ENCODE results near the gene TMEM108. TPM values are rescaled to one million over a fixed set of nuclear protein-coding genes. Genes with fewer than 3 reads are reported as not detected.

The TMEM108 gene
- total and polyA plus RNA-seq, 2 donors (not counting 1 experiment from before 2014, with no cell fraction given): 0.10 to 0.17 TPM

GRCh38 chr3:133249490-133249889 lies 211.3 kb downstream of the TMEM108 start:
- no peaks in the 10 kb centered on the region for H3K27me3 ChIP-seq (ENCODE audit: control insufficient read depth, insufficient read depth, low read length)
- H3K9ac ChIP-seq (ENCODE audit: insufficient read depth, low read length): no peak overlapping the region
- H3K9me3 ChIP-seq (ENCODE audit: control insufficient read depth, insufficient read depth, low read depth, low read length): no peaks in the 10 kb centered on the region
- H4K20me1 ChIP-seq (ENCODE audit: control insufficient read depth, extremely low read depth, insufficient read depth, low read length): no peaks in the 10 kb centered on the region
- H3K27ac ChIP-seq (ENCODE audit: insufficient read depth, low read length): no peak overlapping the region
- no peak for TF ChIP-seq EZH2 (IDR thresholded peaks at IDR 0.05; ENCODE audit: low read length, missing control alignments)
- no peak for TF ChIP-seq CTCF (conservative IDR thresholded peaks at IDR 0.05 in 1 of 2, IDR thresholded peaks at IDR 0.05 in 1 of 2; ENCODE audit: low read depth in 1 of 2, low read length in 2 of 2)
- DNase-seq (ENCODE audit: low read depth in 2 of 2): no peak
- no peak overlapping the region for H2AFZ ChIP-seq (ENCODE audit: low read length)
- H3K4me2 ChIP-seq (ENCODE audit: extremely low read depth, insufficient read depth, low read length): no peak overlapping the region
- no peaks in the 10 kb centered on the region for H3K79me2 ChIP-seq (ENCODE audit: control insufficient read depth, insufficient read depth, low read length)
- H3K4me3 ChIP-seq (replicated peaks in 1 of 4; ENCODE audit: control extremely low read depth in 1 of 4, insufficient read depth in 1 of 4, low read depth in 3 of 4, low read length in 4 of 4): no peak overlapping the region
- H3K36me3 ChIP-seq (ENCODE audit: control insufficient read depth, insufficient read depth, low read length): no peaks in the 10 kb centered on the region
- H3K4me1 ChIP-seq (ENCODE audit: control insufficient read depth, extremely low read depth, insufficient read depth, low read length): no peaks in the 10 kb centered on the region

- Histone ChIP-seq H3K9me3 (ENCODE audit: control insufficient read depth, insufficient read depth, low read depth, low read length) (no peaks in the 10 kb centered on the region), H3K27me3 (ENCODE audit: control insufficient read depth, insufficient read depth, low read length) (no peaks in the 10 kb centered on the region), H3K9ac (ENCODE audit: insufficient read depth, low read length) (no peak overlapping the region), H3K79me2 (ENCODE audit: control insufficient read depth, insufficient read depth, low read length) (no peaks in the 10 kb centered on the region), H3K4me3 (replicated peaks in 1 of 4; ENCODE audit: control extremely low read depth in 1 of 4, insufficient read depth in 1 of 4, low read depth in 3 of 4, low read length in 4 of 4) (no peak overlapping the region), H3K36me3 (ENCODE audit: control insufficient read depth, insufficient read depth, low read length) (no peaks in the 10 kb centered on the region), H4K20me1 (ENCODE audit: control insufficient read depth, extremely low read depth, insufficient read depth, low read length) (no peaks in the 10 kb centered on the region), H3K4me2 (ENCODE audit: extremely low read depth, insufficient read depth, low read length) (no peak overlapping the region), H2AFZ (ENCODE audit: low read length) (no peak overlapping the region), H3K27ac (ENCODE audit: insufficient read depth, low read length) (no peak overlapping the region), H3K4me1 (ENCODE audit: control insufficient read depth, extremely low read depth, insufficient read depth, low read length) (no peaks in the 10 kb centered on the region)
- TF ChIP-seq EZH2 (IDR thresholded peaks at IDR 0.05; ENCODE audit: low read length, missing control alignments): no peak
- no peak for TF ChIP-seq CTCF (conservative IDR thresholded peaks at IDR 0.05 in 1 of 2, IDR thresholded peaks at IDR 0.05 in 1 of 2; ENCODE audit: low read depth in 1 of 2, low read length in 2 of 2)
- DNase-seq (ENCODE audit: low read depth in 2 of 2): no peak
These were observed 216.0 kb downstream of the TMEM108 start for GRCh38 chr3:133254151-133254550.

- no peak for DNase-seq (ENCODE audit: low read depth in 2 of 2)
- Histone ChIP-seq H3K27ac (ENCODE audit: insufficient read depth, low read length) (no peak overlapping the region), H4K20me1 (ENCODE audit: control insufficient read depth, extremely low read depth, insufficient read depth, low read length) (no peaks in the 10 kb centered on the region), H3K79me2 (ENCODE audit: control insufficient read depth, insufficient read depth, low read length) (no peaks in the 10 kb centered on the region), H3K4me3 (replicated peaks in 1 of 4; ENCODE audit: control extremely low read depth in 1 of 4, insufficient read depth in 1 of 4, low read depth in 3 of 4, low read length in 4 of 4) (no peak overlapping the region), H3K4me1 (ENCODE audit: control insufficient read depth, extremely low read depth, insufficient read depth, low read length) (no peaks in the 10 kb centered on the region), H3K4me2 (ENCODE audit: extremely low read depth, insufficient read depth, low read length) (no peak overlapping the region), H3K9ac (ENCODE audit: insufficient read depth, low read length) (no peak overlapping the region), H3K9me3 (ENCODE audit: control insufficient read depth, insufficient read depth, low read depth, low read length) (no peaks in the 10 kb centered on the region), H2AFZ (ENCODE audit: low read length) (no peak overlapping the region), H3K27me3 (ENCODE audit: control insufficient read depth, insufficient read depth, low read length) (no peaks in the 10 kb centered on the region), H3K36me3 (ENCODE audit: control insufficient read depth, insufficient read depth, low read length) (no peaks in the 10 kb centered on the region)
- TF ChIP-seq EZH2 (IDR thresholded peaks at IDR 0.05; ENCODE audit: low read length, missing control alignments) (no peak), CTCF (conservative IDR thresholded peaks at IDR 0.05 in 1 of 2, IDR thresholded peaks at IDR 0.05 in 1 of 2; ENCODE audit: low read depth in 1 of 2, low read length in 2 of 2) (no peak)
These were observed 216.5 kb downstream of the TMEM108 start for GRCh38 chr3:133254716-133255115.
